Peyer's patch (tissue), 4 donors: ENCODE data around the gene PRMT7.

Source experiments
- CTCF ChIP-seq, 6 experiments: fragments of 450-650 bp in 4 of 6; fragments of 200-600 bp in 2 of 6; sonication (generic) in 1 of 6; IDR thresholded peaks; one replicate each; pipeline ENCODE4 v1.5.1; 2017 to 2019; ENCODE audit warnings: antibody characterized with exemption in 6 of 6, mild to moderate bottlenecking in 3 of 6, moderate library complexity in 1 of 6
- POLR2A ChIP-seq, 2 donors: fragments of 450-650 bp; IDR thresholded peaks; one replicate each; pipeline ENCODE4 v1.5.1; 2017; ENCODE audit warnings: antibody characterized with exemption in 2 of 2, mild to moderate bottlenecking in 2 of 2, moderate library complexity in 2 of 2

- TF ChIP-seq CTCF (IDR thresholded peaks at IDR 0.05) (no peak), POLR2A (IDR thresholded peaks at IDR 0.05) (no peak)
Observed at GRCh38 chr16:68275611-68276191, 35.1 kb upstream of the PRMT7 start.
